GM04503 (cell line): ENCODE data around the gene CREB5.

Source experiments
- DNase-seq: peaks from one replicate; pipeline ENCODE4 v3.0.0-alpha.2; 2012; ENCODE audit warnings: low read depth

The CREB5 gene

GRCh38 chr7:28709748-28710147 lies 297.4 kb downstream of the CREB5 start:
- DNase-seq, result no peak

- DNase-seq, result no peak
Observed at GRCh38 chr7:28711114-28711513, 298.8 kb downstream of the CREB5 start.

GRCh38 chr7:28714459-28715120 lies 302.3 kb downstream of the CREB5 start:
- DNase-seq, result no peak

GRCh38 chr7:28717445-28718054 lies 305.2 kb downstream of the CREB5 start:
- DNase-seq, result no peak

- DNase-seq, result no peak
Observed at GRCh38 chr7:28718055-28718481, 305.8 kb downstream of the CREB5 start.

- DNase-seq, result no peak
Observed at GRCh38 chr7:28718545-28718944, 306.2 kb downstream of the CREB5 start.

GRCh38 chr7:28722684-28723083 lies 310.4 kb downstream of the CREB5 start:
- DNase-seq, result no peak

- DNase-seq, result no peak
Observed at GRCh38 chr7:28723336-28723735, 311.0 kb downstream of the CREB5 start.

GRCh38 chr7:28724563-28724962 lies 312.2 kb downstream of the CREB5 start:
- no peak for DNase-seq

GRCh38 chr7:28725045-28725642 lies 312.8 kb downstream of the CREB5 start:
- DNase-seq, result no peak

GRCh38 chr7:28725911-28726310 lies 313.6 kb downstream of the CREB5 start:
- no peak for DNase-seq

GRCh38 chr7:28726555-28726954 lies 314.2 kb downstream of the CREB5 start:
- no peak for DNase-seq

- no peak for DNase-seq
Observed at GRCh38 chr7:28729281-28729680, 317.0 kb downstream of the CREB5 start.

GRCh38 chr7:28729727-28730126 lies 317.4 kb downstream of the CREB5 start:
- no peak for DNase-seq

GRCh38 chr7:28731092-28731658 lies 318.9 kb downstream of the CREB5 start:
- DNase-seq, result no peak

GRCh38 chr7:28732071-28732869 lies 320.0 kb downstream of the CREB5 start:
- peak; percentile 59 for DNase-seq

GRCh38 chr7:28733035-28733434 lies 320.7 kb downstream of the CREB5 start:
- no peak for DNase-seq

- DNase-seq, result no peak
Observed at GRCh38 chr7:28738412-28738811, 326.1 kb downstream of the CREB5 start.

- DNase-seq, result no peak
Observed at GRCh38 chr7:28739128-28739527, 326.8 kb downstream of the CREB5 start.

- no peak for DNase-seq
Observed at GRCh38 chr7:28739826-28740225, 327.5 kb downstream of the CREB5 start.

GRCh38 chr7:28744951-28745350 lies 332.6 kb downstream of the CREB5 start:
- DNase-seq, result no peak

- DNase-seq, result no peak
Observed at GRCh38 chr7:28745351-28745750, 333.0 kb downstream of the CREB5 start.
